HEK293T (cell line): ENCODE data around the gene PHLPP1.

ENCODE experiments used
- CTCF ChIA-PET: fragments of 350-600 bp; formaldehyde crosslinking; extraction: SDS; loops from one replicate; lab custom pipeline; 2021; ENCODE audit warnings: antibody characterized with exemption, inconsistent platforms; lab: Yijun Ruan, JAX
- POLR2A ChIA-PET: fragments of 350-600 bp; formaldehyde crosslinking; extraction: SDS; loops from one replicate; lab custom pipeline; 2020; ENCODE audit warnings: antibody characterized with exemption, inconsistent platforms; lab: Yijun Ruan, JAX
- DNase-seq: peaks from one replicate; pipeline ENCODE4 v3.0.0; 2012; ENCODE audit warnings: mixed read lengths; ENCODE audit errors: extremely low spot score
- ARNT ChIP-seq: fragments of 450-650 bp; IDR thresholded peaks from 2 replicates; pipeline ENCODE4 v1.6.1; 2017; ENCODE audit warnings: mild to moderate bottlenecking
- BHLHE40 ChIP-seq: fragments of 450-650 bp; IDR thresholded peaks from 2 replicates; pipeline ENCODE4 v1.6.1; 2016; ENCODE audit warnings: mild to moderate bottlenecking, moderate library complexity, borderline replicate concordance
- CTBP1 ChIP-seq: fragments of 450-650 bp; IDR thresholded peaks from 2 replicates; pipeline ENCODE4 v1.6.1; 2016; ENCODE audit warnings: borderline replicate concordance
- ELF4 ChIP-seq: fragments of 450-650 bp; IDR thresholded peaks from 2 replicates; pipeline ENCODE4 v1.6.1; 2017; ENCODE audit warnings: antibody characterized with exemption
- FOXA1 ChIP-seq: fragments of 450-650 bp; IDR thresholded peaks from 2 replicates; pipeline ENCODE4 v1.6.1; 2016; ENCODE audit warnings: mild to moderate bottlenecking
- FOXK2 ChIP-seq: fragments of 450-650 bp; IDR thresholded peaks from 2 replicates; pipeline ENCODE4 v1.6.1; 2016; ENCODE audit warnings: mild to moderate bottlenecking
- FOXM1 ChIP-seq: fragments of 450-650 bp; IDR thresholded peaks from 2 replicates; pipeline ENCODE4 v1.6.1; 2017; ENCODE audit warnings: mild to moderate bottlenecking, borderline replicate concordance
- HDGF ChIP-seq: fragments of 450-650 bp; IDR thresholded peaks from 2 replicates; pipeline ENCODE4 v1.6.1; 2017; ENCODE audit warnings: antibody characterized with exemption, borderline replicate concordance
- L3MBTL2 ChIP-seq: fragments of 450-650 bp; conservative IDR thresholded peaks from 2 replicates; pipeline ENCODE4 v1.6.1; 2016; ENCODE audit warnings: mild to moderate bottlenecking
- LEF1 ChIP-seq: fragments of 450-650 bp; IDR thresholded peaks from 2 replicates; pipeline ENCODE4 v1.6.1; 2017; ENCODE audit warnings: mild to moderate bottlenecking, borderline replicate concordance
- NFRKB ChIP-seq: fragments of 450-650 bp; IDR thresholded peaks from 2 replicates; pipeline ENCODE4 v1.6.1; 2016; ENCODE audit warnings: mild to moderate bottlenecking, moderate library complexity
- PKNOX1 ChIP-seq: fragments of 450-650 bp; IDR thresholded peaks from 2 replicates; pipeline ENCODE4 v1.6.1; 2016
- SP1 ChIP-seq: fragments of 450-650 bp; IDR thresholded peaks from 2 replicates; pipeline ENCODE4 v1.6.1; 2017
- SUZ12 ChIP-seq: fragments of 450-650 bp; IDR thresholded peaks from 2 replicates; pipeline ENCODE4 v1.6.1; 2016; ENCODE audit warnings: mild to moderate bottlenecking
- TARDBP ChIP-seq: fragments of 450-650 bp; IDR thresholded peaks from 2 replicates; pipeline ENCODE4 v1.6.1; 2016
- ZNF384 ChIP-seq: fragments of 450-650 bp; IDR thresholded peaks from 2 replicates; pipeline ENCODE4 v1.6.1; 2016

Gene PHLPP1

GRCh38 chr18:62784338-62784965 is 69.1 kb downstream of the PHLPP1 start:
- DNase-seq: no peak
- POLR2A ChIA-PET: no interaction called here
- CTCF ChIA-PET: no interaction called here
- no peak for TF ChIP-seq FOXK2
- TF ChIP-seq LEF1: no peak

- no peak for DNase-seq
- CTCF ChIA-PET: no interaction called here
- TF ChIP-seq FOXA1 (no peak), ZNF384 (no peak), L3MBTL2 (no peak), FOXK2 (no peak), LEF1 (no peak), SUZ12 (no peak), HDGF (no peak), PKNOX1 (no peak), ELF4 (no peak), TARDBP (no peak), ARNT (no peak), BHLHE40 (no peak), SP1 (no peak), CTBP1 (no peak), FOXM1 (no peak), NFRKB (no peak)
- POLR2A ChIA-PET: no interaction called here
Observed at GRCh38 chr18:62784966-62785413, 69.6 kb downstream of the PHLPP1 start.

GRCh38 chr18:62786689-62787088 is 71.3 kb downstream of the PHLPP1 start:
- DNase-seq: no peak
- ChIA-PET POLR2A (no interaction called here), CTCF (no interaction called here)
- TF ChIP-seq NFRKB (no peak), ZNF384 (no peak), PKNOX1 (no peak), HDGF (no peak), BHLHE40 (no peak), SP1 (no peak), LEF1 (no peak), FOXM1 (no peak), CTBP1 (no peak), SUZ12 (no peak), FOXA1 (no peak), FOXK2 (no peak), ELF4 (no peak), L3MBTL2 (no peak), TARDBP (no peak), ARNT (no peak)

GRCh38 chr18:62788111-62788510 is 72.8 kb downstream of the PHLPP1 start:
- no peak for DNase-seq
- POLR2A ChIA-PET: no interaction called here
- CTCF ChIA-PET: no interaction called here
- TF ChIP-seq SUZ12 (no peak), TARDBP (no peak), ZNF384 (no peak), ARNT (no peak)

- ChIA-PET POLR2A (no interaction called here), CTCF (no interaction called here)
- no peak for TF ChIP-seq FOXM1
- TF ChIP-seq HDGF: no peak
- no peak for TF ChIP-seq ELF4
- TF ChIP-seq FOXK2: no peak
- TF ChIP-seq CTBP1: no peak
- TF ChIP-seq TARDBP: no peak
- no peak for TF ChIP-seq NFRKB
- no peak for TF ChIP-seq FOXA1
- no peak; the same call in 1 of the 2 replicates for TF ChIP-seq PKNOX1
- TF ChIP-seq ZNF384: no peak
- TF ChIP-seq SP1: no peak
- TF ChIP-seq L3MBTL2: no peak
- DNase-seq: peak; percentile 13
Observed at GRCh38 chr18:62788876-62789275, 73.5 kb downstream of the PHLPP1 start.

GRCh38 chr18:62790871-62791772 is 75.8 kb downstream of the PHLPP1 start:
- POLR2A ChIA-PET: no interaction called here
- TF ChIP-seq PKNOX1: 0 out of 2 replicates have a peak, but pooled peaks have one; percentile 18
- no peak for TF ChIP-seq FOXM1
- DNase-seq: no peak
- CTCF ChIA-PET: interaction anchor here (1.2 kb wide), 1 partner anchor 87 kb away, joined by 3 read pairs; no protein-coding TSS in a partner anchor
